RCC 7860 (cell line): ENCODE data around the gene APOL6.

Experiments used
- DNase-seq: peaks from one replicate; pipeline ENCODE4 v3.0.0-alpha.2; 2015; ENCODE audit warnings: low spot score
- FAIRE-seq: peaks from 2 replicates; lab custom pipeline; 2012; peaks lifted over from hg19 to GRCh38; lab: Jason Lieb, UNC

APOL6 gene

GRCh38 chr22:35708917-35709316 is 60.7 kb downstream of the APOL6 start:
- FAIRE-seq: no peak
- DNase-seq: no peak

GRCh38 chr22:35711336-35711735 is 63.1 kb downstream of the APOL6 start:
- DNase-seq: no peak
- no peak for FAIRE-seq

GRCh38 chr22:35712672-35713071 is 64.4 kb downstream of the APOL6 start:
- no peak for FAIRE-seq
- DNase-seq: no peak

- FAIRE-seq (no peak), DNase-seq (no peak)
These were observed 69.3 kb downstream of the APOL6 start, which contains the start of gene APOL5 for GRCh38 chr22:35717572-35717971. Gene APOL5, plus strand, starts transcription at chr22:35717872. Its CDS starts 0 bp downstream, at chr22:35717872.
